HCT116 (cell line): Measurements from ENCODE around the gene COL4A1.

ENCODE experiments used
- CEBPB ChIP-seq: IDR thresholded peaks from 2 replicates; pipeline ENCODE4 v1.6.1; 2012; ENCODE audit warnings: low read depth
- EZH2phosphoT487 ChIP-seq: fragments of 200-600 bp; IDR thresholded peaks from 2 replicates; pipeline ENCODE4 v1.6.1; 2018; ENCODE audit warnings: antibody characterized with exemption, borderline replicate concordance
- POLR2A ChIP-seq: IDR thresholded peaks from 2 replicates; pipeline ENCODE4 v1.7.0; 2011; ENCODE audit warnings: borderline replicate concordance; ENCODE audit not compliant: insufficient read depth, insufficient read length; ENCODE audit errors: extremely low read depth
- POLR2AphosphoS5 ChIP-seq: IDR thresholded peaks from 2 replicates; pipeline ENCODE4 v1.6.1; 2011; ENCODE audit warnings: mild to moderate bottlenecking, low read depth, low read length, moderate library complexity
- SRF ChIP-seq: IDR thresholded peaks from 2 replicates; pipeline ENCODE4 v1.6.1; 2012; ENCODE audit warnings: low read depth
- ZNF274 ChIP-seq: fragments of 200-500 bp; sonication (Bioruptor generic); IDR thresholded peaks from 2 replicates; pipeline ENCODE4 v1.6.1; 2014; ENCODE audit warnings: mild to moderate bottlenecking, low read depth, low read length, inconsistent platforms
- TF ChIP-seq, protein P1 (sequence below), 3 experiments: fragments of 200-600 bp in 1 of 3; sonication (generic) in 1 of 3; IDR thresholded peaks in 2 of 3; conservative IDR thresholded peaks in 1 of 3; 2 replicates each; pipeline ENCODE4 v1.5.1; 2012 to 2017; ENCODE audit warnings: low read depth in 2 of 3, low read length in 2 of 3, antibody characterized with exemption in 1 of 3, borderline replicate concordance in 1 of 3, control low read depth in 1 of 3, mild to moderate bottlenecking in 1 of 3, mixed read lengths in 1 of 3, mixed run types in 1 of 3, moderate library complexity in 1 of 3; ENCODE audit not compliant: insufficient read depth in 1 of 3
- TF ChIP-seq, protein P2 (sequence below): IDR thresholded peaks from 2 replicates; pipeline ENCODE4 v1.6.1; 2012
- TF ChIP-seq, protein P3 (sequence below): IDR thresholded peaks from 2 replicates; pipeline ENCODE4 v1.6.1; 2012; ENCODE audit warnings: low read depth

DNA sequence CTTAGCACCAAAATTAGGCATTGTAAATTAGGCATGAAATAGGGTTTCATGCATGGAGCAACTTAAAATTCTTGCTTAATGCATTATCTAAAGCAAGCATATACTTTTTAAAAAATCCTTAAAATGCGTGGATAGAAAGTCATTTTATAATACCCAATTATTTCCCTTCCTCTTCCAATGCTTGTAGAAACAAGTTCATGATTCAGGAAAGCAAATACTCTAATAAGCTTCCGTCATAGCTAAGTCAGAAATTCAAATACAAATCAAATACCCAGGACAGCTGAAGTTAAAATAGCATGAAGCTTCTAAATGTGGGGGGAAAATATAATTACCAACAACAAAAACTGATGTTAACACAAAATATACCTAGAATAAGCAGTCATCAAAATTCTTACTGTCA is 89.1 kb downstream of the COL4A1 start:
- TF ChIP-seq, protein P1, sequence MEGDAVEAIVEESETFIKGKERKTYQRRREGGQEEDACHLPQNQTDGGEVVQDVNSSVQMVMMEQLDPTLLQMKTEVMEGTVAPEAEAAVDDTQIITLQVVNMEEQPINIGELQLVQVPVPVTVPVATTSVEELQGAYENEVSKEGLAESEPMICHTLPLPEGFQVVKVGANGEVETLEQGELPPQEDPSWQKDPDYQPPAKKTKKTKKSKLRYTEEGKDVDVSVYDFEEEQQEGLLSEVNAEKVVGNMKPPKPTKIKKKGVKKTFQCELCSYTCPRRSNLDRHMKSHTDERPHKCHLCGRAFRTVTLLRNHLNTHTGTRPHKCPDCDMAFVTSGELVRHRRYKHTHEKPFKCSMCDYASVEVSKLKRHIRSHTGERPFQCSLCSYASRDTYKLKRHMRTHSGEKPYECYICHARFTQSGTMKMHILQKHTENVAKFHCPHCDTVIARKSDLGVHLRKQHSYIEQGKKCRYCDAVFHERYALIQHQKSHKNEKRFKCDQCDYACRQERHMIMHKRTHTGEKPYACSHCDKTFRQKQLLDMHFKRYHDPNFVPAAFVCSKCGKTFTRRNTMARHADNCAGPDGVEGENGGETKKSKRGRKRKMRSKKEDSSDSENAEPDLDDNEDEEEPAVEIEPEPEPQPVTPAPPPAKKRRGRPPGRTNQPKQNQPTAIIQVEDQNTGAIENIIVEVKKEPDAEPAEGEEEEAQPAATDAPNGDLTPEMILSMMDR (IDR thresholded peaks at IDR 0.05 in 2 of 3, conservative IDR thresholded peaks at IDR 0.05 in 1 of 3; ENCODE audit: borderline replicate concordance in 1 of 3, insufficient read depth in 1 of 3, low read depth in 2 of 3, low read length in 2 of 3): no peak
- TF ChIP-seq POLR2AphosphoS5: no peak
- TF ChIP-seq, protein P2, sequence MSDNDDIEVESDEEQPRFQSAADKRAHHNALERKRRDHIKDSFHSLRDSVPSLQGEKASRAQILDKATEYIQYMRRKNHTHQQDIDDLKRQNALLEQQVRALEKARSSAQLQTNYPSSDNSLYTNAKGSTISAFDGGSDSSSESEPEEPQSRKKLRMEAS: no peak
- TF ChIP-seq POLR2A: no peak
- no peak for TF ChIP-seq ZNF274
- no peak for TF ChIP-seq SRF
- TF ChIP-seq EZH2phosphoT487: no peak
- no peak for TF ChIP-seq CEBPB
- TF ChIP-seq, protein P3, sequence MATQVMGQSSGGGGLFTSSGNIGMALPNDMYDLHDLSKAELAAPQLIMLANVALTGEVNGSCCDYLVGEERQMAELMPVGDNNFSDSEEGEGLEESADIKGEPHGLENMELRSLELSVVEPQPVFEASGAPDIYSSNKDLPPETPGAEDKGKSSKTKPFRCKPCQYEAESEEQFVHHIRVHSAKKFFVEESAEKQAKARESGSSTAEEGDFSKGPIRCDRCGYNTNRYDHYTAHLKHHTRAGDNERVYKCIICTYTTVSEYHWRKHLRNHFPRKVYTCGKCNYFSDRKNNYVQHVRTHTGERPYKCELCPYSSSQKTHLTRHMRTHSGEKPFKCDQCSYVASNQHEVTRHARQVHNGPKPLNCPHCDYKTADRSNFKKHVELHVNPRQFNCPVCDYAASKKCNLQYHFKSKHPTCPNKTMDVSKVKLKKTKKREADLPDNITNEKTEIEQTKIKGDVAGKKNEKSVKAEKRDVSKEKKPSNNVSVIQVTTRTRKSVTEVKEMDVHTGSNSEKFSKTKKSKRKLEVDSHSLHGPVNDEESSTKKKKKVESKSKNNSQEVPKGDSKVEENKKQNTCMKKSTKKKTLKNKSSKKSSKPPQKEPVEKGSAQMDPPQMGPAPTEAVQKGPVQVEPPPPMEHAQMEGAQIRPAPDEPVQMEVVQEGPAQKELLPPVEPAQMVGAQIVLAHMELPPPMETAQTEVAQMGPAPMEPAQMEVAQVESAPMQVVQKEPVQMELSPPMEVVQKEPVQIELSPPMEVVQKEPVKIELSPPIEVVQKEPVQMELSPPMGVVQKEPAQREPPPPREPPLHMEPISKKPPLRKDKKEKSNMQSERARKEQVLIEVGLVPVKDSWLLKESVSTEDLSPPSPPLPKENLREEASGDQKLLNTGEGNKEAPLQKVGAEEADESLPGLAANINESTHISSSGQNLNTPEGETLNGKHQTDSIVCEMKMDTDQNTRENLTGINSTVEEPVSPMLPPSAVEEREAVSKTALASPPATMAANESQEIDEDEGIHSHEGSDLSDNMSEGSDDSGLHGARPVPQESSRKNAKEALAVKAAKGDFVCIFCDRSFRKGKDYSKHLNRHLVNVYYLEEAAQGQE: no peak
